Suprapubic skin (tissue), 4 donors: Measurements from ENCODE around the gene TCHP.

ENCODE experiments used
- CTCF ChIP-seq, 2 donors: fragments of 200-600 bp in 1 of 2; fragments of 450-650 bp in 1 of 2; sonication (generic) in 1 of 2; IDR thresholded peaks; one replicate each; pipeline ENCODE4 v1.5.1; 2016 to 2019; ENCODE audit warnings: antibody characterized with exemption in 2 of 2, mild to moderate bottlenecking in 1 of 2, moderate library complexity in 1 of 2
- EP300 ChIP-seq: sonication (generic); formaldehyde crosslinking; IDR thresholded peaks from one replicate; pipeline ENCODE4 v1.6.1; 2017; ENCODE audit warnings: antibody characterized with exemption
- POLR2A ChIP-seq, 2 donors: fragments of 450-650 bp; IDR thresholded peaks; one replicate each; pipeline ENCODE4 v1.6.1; 2017; ENCODE audit warnings: antibody characterized with exemption in 2 of 2, mild to moderate bottlenecking in 2 of 2, moderate library complexity in 2 of 2
- POLR2AphosphoS5 ChIP-seq, 3 donors: sonication (generic); formaldehyde crosslinking; IDR thresholded peaks; one replicate each; pipeline ENCODE4 v1.6.1; 2017; ENCODE audit warnings: antibody characterized with exemption in 3 of 3

- TF ChIP-seq POLR2AphosphoS5 (IDR thresholded peaks at IDR 0.05) (no peak), CTCF (IDR thresholded peaks at IDR 0.05) (no peak), POLR2A (IDR thresholded peaks at IDR 0.05) (no peak), EP300 (no peak)
Observed at GRCh38 chr12:109958374-109958773, 58.3 kb downstream of the TCHP start.
